Medulla oblongata (tissue), 1 donor: ENCODE results near the gene ELN.

ENCODE experiments used
- DNase-seq: peaks from one replicate; pipeline ENCODE4 v3.0.0-alpha.2; 2015; ENCODE audit errors: extremely low spot score

Gene ELN

GRCh38 chr7:74093671-74094223 is 65.8 kb downstream of the ELN start:
- DNase-seq = no peak

- DNase-seq = peak; percentile 60
Measured at GRCh38 chr7:74094224-74095101, 66.5 kb downstream of the ELN start.

- no peak for DNase-seq
Measured at GRCh38 chr7:74095135-74095534, 67.2 kb downstream of the ELN start.

- DNase-seq = no peak
Measured at GRCh38 chr7:74097937-74098614, 70.1 kb downstream of the ELN start.

GRCh38 chr7:74099031-74099430 is 71.1 kb downstream of the ELN start:
- DNase-seq = no peak

- no peak for DNase-seq
Measured at GRCh38 chr7:74101061-74101681, 73.2 kb downstream of the ELN start.

- no peak for DNase-seq
Measured at GRCh38 chr7:74103219-74103772, 75.3 kb downstream of the ELN start.

GRCh38 chr7:74104702-74105101 is 76.7 kb downstream of the ELN start:
- no peak for DNase-seq

GRCh38 chr7:74105992-74106391 is 78.0 kb downstream of the ELN start:
- DNase-seq = no peak

- no peak for DNase-seq
Measured at GRCh38 chr7:74106846-74107245, 78.9 kb downstream of the ELN start.

GRCh38 chr7:74115326-74115725 is 87.4 kb downstream of the ELN start:
- DNase-seq = no peak

GRCh38 chr7:74116356-74116755 is 88.4 kb downstream of the ELN start:
- no peak for DNase-seq
